Liver (tissue), 9 donors: Measurements from ENCODE around the gene ZMAT5. TPM values are rescaled to one million over a fixed set of nuclear protein-coding genes. Genes with fewer than 3 reads are reported as not detected.

Experiments used
- DNase-seq: peaks from one replicate; pipeline ENCODE4 v3.0.0-alpha.2; 2017; ENCODE audit warnings: low spot score
- H3K27ac ChIP-seq, 2 donors: one replicate each; pipeline ENCODE4 v1.7.0; 2013; ENCODE audit warnings: inconsistent platforms in 2 of 2, low read length in 2 of 2, control low read depth in 1 of 2, low read depth in 1 of 2, mild to moderate bottlenecking in 1 of 2
- H3K27me3 ChIP-seq, 4 donors: one replicate each; pipeline versions ENCODE4 v1.6.1 to v1.7.0; 2013; ENCODE audit warnings: low read length in 3 of 4, inconsistent platforms in 1 of 4, mild to moderate bottlenecking in 1 of 4, moderate library complexity in 1 of 4; ENCODE audit not compliant: control insufficient read depth in 4 of 4, insufficient read depth in 4 of 4
- H3K36me3 ChIP-seq, 4 donors: one replicate each; pipeline versions ENCODE4 v1.6.1 to v1.7.0; 2013; ENCODE audit warnings: low read length in 3 of 4, mild to moderate bottlenecking in 3 of 4, low read depth in 1 of 4, moderate library complexity in 1 of 4; ENCODE audit not compliant: control insufficient read depth in 4 of 4, insufficient read depth in 3 of 4
- H3K4me1 ChIP-seq, 4 donors: one replicate each; pipeline versions ENCODE4 v1.6.1 to v1.7.0; 2013; ENCODE audit warnings: low read length in 3 of 4, mild to moderate bottlenecking in 3 of 4, moderate library complexity in 1 of 4; ENCODE audit not compliant: control insufficient read depth in 4 of 4, insufficient read depth in 4 of 4
- H3K4me3 ChIP-seq, 3 donors: one replicate each; pipeline versions ENCODE4 v1.6.1 to v1.7.0; 2013; ENCODE audit warnings: low read length in 3 of 3, control low read depth in 1 of 3, low read depth in 1 of 3, mild to moderate bottlenecking in 1 of 3
- H3K9ac ChIP-seq, 2 donors: one replicate each; pipeline ENCODE4 v1.7.0; 2013; ENCODE audit warnings: low read length in 2 of 2, mild to moderate bottlenecking in 2 of 2, moderate library complexity in 2 of 2, control low read depth in 1 of 2, low read depth in 1 of 2
- H3K9me3 ChIP-seq, 4 donors: one replicate each; pipeline versions ENCODE4 v1.6.1 to v1.7.0; 2013; ENCODE audit warnings: low read length in 3 of 4; ENCODE audit not compliant: control insufficient read depth in 4 of 4
- ATF3 ChIP-seq: IDR thresholded peaks from 2 replicates; pipeline ENCODE4 v1.6.1; 2016; ENCODE audit warnings: antibody characterized with exemption
- CTCF ChIP-seq: fragments of 150-350 bp; IDR thresholded peaks from 2 replicates; pipeline ENCODE4 v1.5.1; 2017; ENCODE audit warnings: improper control_type of control experiment, low read depth, low read length; ENCODE audit not compliant: missing input control
- EGR1 ChIP-seq, 2 donors: IDR thresholded peaks; 2 replicates each; pipeline ENCODE4 v1.6.1; 2016 to 2018; ENCODE audit warnings: antibody characterized with exemption in 2 of 2, low read depth in 2 of 2
- FOXA1 ChIP-seq: IDR thresholded peaks from 2 replicates; pipeline ENCODE4 v1.6.1; 2016; ENCODE audit warnings: antibody characterized with exemption
- FOXA2 ChIP-seq: IDR thresholded peaks from 2 replicates; pipeline ENCODE4 v1.6.1; 2016; ENCODE audit warnings: antibody characterized with exemption
- GABPA ChIP-seq, 2 donors: IDR thresholded peaks in 1 of 2; conservative IDR thresholded peaks in 1 of 2; 2 replicates each; pipeline ENCODE4 v1.6.1; 2016; ENCODE audit warnings: antibody characterized with exemption in 2 of 2, mild to moderate bottlenecking in 1 of 2, moderate library complexity in 1 of 2
- HNF4A ChIP-seq, 2 donors: conservative IDR thresholded peaks; 2 replicates each; pipeline ENCODE4 v1.6.1; 2016; ENCODE audit warnings: antibody characterized with exemption in 2 of 2, mild to moderate bottlenecking in 2 of 2
- HNF4G ChIP-seq: IDR thresholded peaks from 2 replicates; pipeline ENCODE4 v1.6.1; 2016; ENCODE audit warnings: antibody characterized with exemption
- JUND ChIP-seq, 2 donors: IDR thresholded peaks; 2 replicates each; pipeline ENCODE4 v1.6.1; 2016; ENCODE audit warnings: antibody characterized with exemption in 2 of 2
- MAX ChIP-seq: IDR thresholded peaks from 2 replicates; pipeline ENCODE4 v1.6.1; 2016; ENCODE audit warnings: antibody characterized with exemption
- NR2F2 ChIP-seq: IDR thresholded peaks from 2 replicates; pipeline ENCODE4 v1.6.1; 2016; ENCODE audit warnings: antibody characterized with exemption
- RAD21 ChIP-seq, 2 donors: IDR thresholded peaks; 2 replicates each; pipeline ENCODE4 v1.6.1; 2016; ENCODE audit warnings: antibody characterized with exemption in 2 of 2, mild to moderate bottlenecking in 2 of 2
- REST ChIP-seq: IDR thresholded peaks from 2 replicates; pipeline ENCODE4 v1.6.1; 2016; ENCODE audit warnings: antibody characterized with exemption, mild to moderate bottlenecking
- SP1 ChIP-seq: IDR thresholded peaks from 2 replicates; pipeline ENCODE4 v1.6.1; 2018; ENCODE audit warnings: antibody characterized with exemption, mild to moderate bottlenecking
- TAF1 ChIP-seq: conservative IDR thresholded peaks from 2 replicates; pipeline ENCODE4 v1.6.1; 2016; ENCODE audit warnings: antibody characterized with exemption, mild to moderate bottlenecking
- ZBTB33 ChIP-seq: IDR thresholded peaks from 2 replicates; pipeline ENCODE4 v1.6.1; 2016; ENCODE audit warnings: antibody characterized with exemption
- WGBS: extraction: QIAGEN DNeasy Blood & Tissue Kit; methylation state at CpG from one replicate; pipeline ENCODE4 v1.1.7; 2013; 5-methylcytosine and 5-hydroxymethylcytosine counted together
- polyA plus RNA-seq, 2 donors: library from polyadenylated mRNA; stranded (reverse) in 1 of 2; unstranded in 1 of 2; fragments of 200-250 nt in 1 of 2; fragments of >200 nt in 1 of 2; fragmentation: Nextera tagmentation in 1 of 2; extraction: Ambion mirVana in 1 of 2; gene quantifications; one replicate each; pipeline versions ENCODE4 v1.2.1 to v1.2.3, GENCODE V29; 2013 to 2015
- total RNA-seq, 2 donors: library from RNA; depleted of rRNA; stranded (reverse); fragments of >200 nt; gene quantifications; one replicate each; pipeline ENCODE4 v1.2.3, GENCODE V29; 2014
- donor health status: healthy.
- donor health status: healthy.
- donor health status: healthy.
- donor health status: healthy.
- donor health status: healthy.

The ZMAT5 gene
- total and polyA plus RNA-seq, 4 donors: 9.2 to 18.8 (median 13.5) TPM

- TF ChIP-seq RAD21 (IDR thresholded peaks at IDR 0.05): no peak
- TF ChIP-seq MAX: no peak
- no peak for TF ChIP-seq HNF4A (conservative IDR thresholded peaks at IDR 0.05)
- TF ChIP-seq JUND (IDR thresholded peaks at IDR 0.05): no peak
- Histone ChIP-seq H3K4me3 (no peak overlapping the region), H3K36me3 (peaks cover 3 to 32% (median 5%) of the 10 kb centered on the region in 4 donors), H3K4me1 (no peaks in the 10 kb centered on the region), H3K27me3 (no peaks in the 10 kb centered on the region), H3K27ac (no peak overlapping the region), H3K9me3 (no peaks in the 10 kb centered on the region), H3K9ac (no peak overlapping the region)
- 89% methylated on average over 5 of the region's 5 CpGs for WGBS
- no peak for DNase-seq
Observed at GRCh38 chr22:29689206-29689879, 77.5 kb downstream of the ZMAT5 start.

GRCh38 chr22:29684244-29684643 lies 82.6 kb downstream of the ZMAT5 start:
- 96% methylated on average over 4 of the region's 4 CpGs for WGBS
- no peak for DNase-seq
- Histone ChIP-seq H3K9me3 (no peaks in the 10 kb centered on the region), H3K27me3 (no peaks in the 10 kb centered on the region), H3K9ac (no peak overlapping the region), H3K27ac (no peak overlapping the region), H3K4me3 (no peak overlapping the region), H3K36me3 (peaks cover 9 to 55% (median 27%) of the 10 kb centered on the region in 4 donors), H3K4me1 (no peaks in the 10 kb centered on the region)
- TF ChIP-seq HNF4G: no peak
- TF ChIP-seq GABPA (IDR thresholded peaks at IDR 0.05 in 1 of 2, conservative IDR thresholded peaks at IDR 0.05 in 1 of 2): no peak
- no peak for TF ChIP-seq FOXA2
- no peak for TF ChIP-seq CTCF
- TF ChIP-seq TAF1: no peak
- TF ChIP-seq ZBTB33: no peak
- TF ChIP-seq NR2F2: no peak
- TF ChIP-seq HNF4A (conservative IDR thresholded peaks at IDR 0.05): no peak
- TF ChIP-seq SP1: no peak
- no peak for TF ChIP-seq ATF3
- TF ChIP-seq JUND (IDR thresholded peaks at IDR 0.05): no peak
- TF ChIP-seq FOXA1: no peak
- no peak for TF ChIP-seq MAX
- TF ChIP-seq EGR1 (IDR thresholded peaks at IDR 0.05; ENCODE audit: low read depth in 2 of 2): no peak
- TF ChIP-seq REST: no peak
